Measurements from ENCODE around the gene SLAIN2.

- TF ChIP-seq CTCF (IDR thresholded peaks at IDR 0.05) (no peak), POLR2A (IDR thresholded peaks at IDR 0.05) (no peak)
Measured at GRCh38 chr4:48299560-48299959, 41.8 kb upstream of the SLAIN2 start.
